H9 (cell line): Measurements from ENCODE around the gene ZNF469. TPM values are rescaled to one million over a fixed set of nuclear protein-coding genes. Genes with fewer than 3 reads are reported as not detected.

Experiments
- DNase-seq: peaks from one replicate; pipeline ENCODE4 v3.0.0-alpha.2; 2017
- H2AFZ ChIP-seq: one replicate; pipeline ENCODE4 v1.6.1; 2013; ENCODE audit warnings: mild to moderate bottlenecking, low read length, control low read depth, moderate library complexity
- H2AK5ac ChIP-seq: 2 replicates; pipeline ENCODE4 v1.6.1; 2013; ENCODE audit warnings: low read length, control low read depth, mixed read lengths; ENCODE audit not compliant: insufficient read length
- H2BK120ac ChIP-seq: one replicate; pipeline ENCODE4 v1.6.1; 2013; ENCODE audit warnings: low read depth, mild to moderate bottlenecking, low read length, control low read depth, inconsistent platforms; ENCODE audit not compliant: poor library complexity, severe bottlenecking
- H2BK12ac ChIP-seq: 2 replicates; pipeline ENCODE4 v1.6.1; 2013; ENCODE audit warnings: low read length, control low read depth, mixed read lengths, low read depth; ENCODE audit not compliant: insufficient read length
- H2BK15ac ChIP-seq: 2 replicates; pipeline ENCODE4 v1.6.1; 2013; ENCODE audit warnings: low read depth, low read length, control low read depth
- H2BK20ac ChIP-seq: one replicate; pipeline ENCODE4 v1.6.1; 2013; ENCODE audit warnings: low read depth, mild to moderate bottlenecking, low read length, control low read depth, inconsistent platforms; ENCODE audit not compliant: poor library complexity, severe bottlenecking
- H2BK5ac ChIP-seq: 2 replicates; pipeline ENCODE4 v1.6.1; 2013; ENCODE audit warnings: low read length, control low read depth, mixed read lengths; ENCODE audit not compliant: insufficient read length
- H3K14ac ChIP-seq: 2 replicates; pipeline ENCODE4 v1.6.1; 2013; ENCODE audit warnings: low read length, control low read depth; ENCODE audit not compliant: insufficient read depth
- H3K18ac ChIP-seq: 2 replicates; pipeline ENCODE4 v1.6.1; 2013; ENCODE audit warnings: low read depth, mild to moderate bottlenecking, mixed read lengths, low read length, control low read depth; ENCODE audit not compliant: insufficient read length
- H3K23ac ChIP-seq: 2 replicates; pipeline ENCODE4 v1.6.1; 2013; ENCODE audit warnings: low read length, control low read depth, mixed read lengths, low read depth; ENCODE audit not compliant: insufficient read length
- H3K23me2 ChIP-seq: 2 replicates; pipeline ENCODE4 v1.6.1; 2013; ENCODE audit warnings: low read depth, mild to moderate bottlenecking, mixed read lengths, low read length, control low read depth; ENCODE audit not compliant: insufficient read length, poor library complexity, severe bottlenecking
- H3K27ac ChIP-seq: 2 replicates; pipeline ENCODE4 v1.5.1; 2013; ENCODE audit warnings: low read length, control low read depth, mixed read lengths, low read depth; ENCODE audit not compliant: insufficient read length
- H3K27me3 ChIP-seq: 2 replicates; pipeline ENCODE4 v1.6.1; 2013; ENCODE audit warnings: low read length, control low read depth, inconsistent platforms; ENCODE audit not compliant: insufficient read depth
- H3K4ac ChIP-seq: 2 replicates; pipeline ENCODE4 v1.6.1; 2013; ENCODE audit warnings: low read depth, mild to moderate bottlenecking, control low read depth, inconsistent platforms, low read length, moderate library complexity
- H3K4me1 ChIP-seq: 2 replicates; pipeline ENCODE4 v1.6.1; 2013; ENCODE audit warnings: low read length, control low read depth, inconsistent platforms; ENCODE audit not compliant: insufficient read depth
- H3K4me2 ChIP-seq: 2 replicates; pipeline ENCODE4 v1.6.1; 2013; ENCODE audit warnings: low read length, control low read depth, mixed read lengths; ENCODE audit not compliant: insufficient read length, insufficient read depth
- H3K56ac ChIP-seq: 2 replicates; pipeline ENCODE4 v1.6.1; 2013; ENCODE audit warnings: low read depth, mild to moderate bottlenecking, mixed read lengths, low read length, control low read depth; ENCODE audit not compliant: insufficient read length
- H3K79me1 ChIP-seq: 2 replicates; pipeline ENCODE4 v1.6.1; 2013; ENCODE audit warnings: low read depth, mild to moderate bottlenecking, moderate library complexity, low read length, control low read depth, inconsistent platforms; ENCODE audit not compliant: insufficient read depth, poor library complexity, severe bottlenecking
- H3K79me2 ChIP-seq: 2 replicates; pipeline ENCODE4 v1.6.1; 2013; ENCODE audit warnings: low read length, control low read depth, inconsistent platforms; ENCODE audit not compliant: insufficient read depth
- H3K9ac ChIP-seq: 2 replicates; pipeline ENCODE4 v1.6.1; 2013; ENCODE audit warnings: low read length, control low read depth, mixed read lengths; ENCODE audit not compliant: insufficient read length; ENCODE audit errors: extremely low read depth
- H3K9me3 ChIP-seq: one replicate; pipeline ENCODE4 v1.6.1; 2013; ENCODE audit warnings: low read depth, low read length, inconsistent platforms; ENCODE audit not compliant: control insufficient read depth
- H3T11ph ChIP-seq: one replicate; pipeline ENCODE4 v1.6.1; 2013; ENCODE audit warnings: mild to moderate bottlenecking, low read length, control low read depth, inconsistent platforms
- H4K20me1 ChIP-seq: one replicate; pipeline ENCODE4 v1.6.1; 2013; ENCODE audit not compliant: control insufficient read depth, insufficient read length, insufficient read depth
- H4K5ac ChIP-seq: 2 replicates; pipeline ENCODE4 v1.6.1; 2013; ENCODE audit warnings: low read depth, mild to moderate bottlenecking, mixed read lengths, low read length, control low read depth; ENCODE audit not compliant: insufficient read length
- H4K8ac ChIP-seq: replicated peaks from 2 replicates; pipeline ENCODE4 v1.6.1; 2013; ENCODE audit warnings: low read length, control low read depth, mixed read lengths, low read depth; ENCODE audit not compliant: insufficient read length
- H4K91ac ChIP-seq: 2 replicates; pipeline ENCODE4 v1.6.1; 2013; ENCODE audit warnings: low read depth, mild to moderate bottlenecking, moderate library complexity, mixed read lengths, low read length, control low read depth; ENCODE audit not compliant: insufficient read length
- H3K27ac Mint-ChIP-seq, 3 experiments: 2 replicates in 2 of 3; 3 replicates in 1 of 3; pipeline ENCODE4 v1.8.0; 2020 to 2021; ENCODE audit warnings: mixed read lengths in 3 of 3, mild to moderate bottlenecking in 1 of 3, moderate library complexity in 1 of 3
- H3K27me3 Mint-ChIP-seq: 2 replicates; pipeline ENCODE4 v1.8.0; 2021; ENCODE audit warnings: low read depth, mild to moderate bottlenecking, moderate library complexity, mixed read lengths
- H3K36me3 Mint-ChIP-seq, 3 experiments: 2 replicates in 2 of 3; 3 replicates in 1 of 3; pipeline ENCODE4 v1.8.0; 2020 to 2021; ENCODE audit warnings: low read depth in 3 of 3, mixed read lengths in 3 of 3; ENCODE audit not compliant: insufficient read depth in 1 of 3
- H3K4me1 Mint-ChIP-seq, 2 experiments: 2 replicates each; pipeline ENCODE4 v1.8.0; 2020; ENCODE audit warnings: mixed read lengths in 2 of 2
- H3K4me3 Mint-ChIP-seq, 2 experiments: 2 replicates in 1 of 2; 3 replicates in 1 of 2; pipeline ENCODE4 v1.8.0; 2020 to 2021; ENCODE audit warnings: mild to moderate bottlenecking in 2 of 2, mixed read lengths in 2 of 2, moderate library complexity in 1 of 2
- H3K9me3 Mint-ChIP-seq, 2 experiments: 2 replicates in 1 of 2; 3 replicates in 1 of 2; pipeline ENCODE4 v1.8.0; 2020; ENCODE audit warnings: mild to moderate bottlenecking in 2 of 2, mixed read lengths in 2 of 2, moderate library complexity in 1 of 2
- WGBS: extraction: QIAGEN DNeasy Blood & Tissue Kit; methylation state at CpG from one replicate; pipeline ENCODE4 v1.1.7; 2013; ENCODE audit warnings: missing lambda C conversion rate, low lambda C conversion rate, mixed read lengths; ENCODE audit not compliant: insufficient read length; ENCODE audit errors: extremely low coverage; 5-methylcytosine and 5-hydroxymethylcytosine counted together
- total RNA-seq: library from RNA; stranded (reverse); gene quantifications from 2 replicates; pipeline ENCODE4 v1.2.1, GENCODE V29; 2021
- TF ChIP-seq, protein P1 (sequence below): fragments of 200-600 bp; sonication (generic); conservative IDR thresholded peaks from 3 replicates; pipeline ENCODE4 v1.8.0; 2021; ENCODE audit warnings: antibody characterized with exemption, mild to moderate bottlenecking

ZNF469 gene
- total RNA-seq, 1 experiment from 2014 or later: 4.4 TPM

DNA sequence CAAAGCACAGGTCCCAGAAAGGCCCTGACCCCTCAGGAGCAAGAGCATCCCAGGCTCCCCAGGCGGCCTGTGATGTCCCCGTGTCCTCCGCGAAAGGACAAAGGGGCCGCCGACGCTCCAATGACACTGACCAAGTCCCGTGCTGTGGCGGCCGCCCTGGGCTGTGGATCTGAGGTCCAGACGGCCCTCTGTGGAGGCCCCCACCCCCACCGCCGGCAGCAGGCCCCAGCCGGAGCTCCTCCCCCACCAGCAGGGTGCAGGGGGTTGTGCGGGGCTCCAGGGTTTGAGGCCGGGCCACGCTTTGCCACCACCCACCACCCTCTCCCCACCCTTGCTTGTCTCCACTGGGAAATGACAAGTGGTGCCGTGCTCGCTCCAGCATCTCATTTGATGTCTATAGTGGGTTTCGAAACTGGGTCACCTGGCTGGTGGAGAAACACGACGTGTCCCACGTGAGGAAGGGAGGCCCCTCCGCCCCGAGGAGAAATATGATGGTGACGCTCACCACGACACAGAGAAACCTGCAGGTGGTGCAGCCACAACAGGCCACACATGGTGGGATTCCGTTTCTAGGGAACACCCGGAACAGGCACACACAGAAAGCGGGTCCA is 31.2 kb upstream of the ZNF469 start:
- Histone ChIP-seq H3K79me1 (no peaks in the 10 kb centered on the region), H3K56ac (no peak overlapping the region), H2BK15ac (no peak overlapping the region), H4K5ac (no peak overlapping the region), H3T11ph (no peak overlapping the region), H3K14ac (no peak overlapping the region), H4K20me1 (no peaks in the 10 kb centered on the region), H4K8ac (no peak overlapping the region), H3K4me2 (no peak overlapping the region), H2AFZ (no peak overlapping the region), H3K9ac (no peak overlapping the region), H3K4me1 (no peaks in the 10 kb centered on the region), H2BK12ac (no peak overlapping the region), H2BK120ac (no peak overlapping the region), H3K79me2 (no peaks in the 10 kb centered on the region), H3K23me2 (no peaks in the 10 kb centered on the region), H4K91ac (no peak overlapping the region), H3K27ac (no peak overlapping the region), H3K18ac (no peak overlapping the region), H3K23ac (no peak overlapping the region), H3K27me3 (no peaks in the 10 kb centered on the region), H2BK5ac (no peak overlapping the region), H3K4ac (no peak overlapping the region), H3K9me3 (no peaks in the 10 kb centered on the region), H2AK5ac (no peak overlapping the region), H2BK20ac (no peak overlapping the region)
- no peak for DNase-seq
- Mint-ChIP-seq H3K27me3 (no peaks in the 10 kb centered on the region), H3K4me3 (no peak overlapping the region), H3K9me3 (peaks cover 0 to 4% of the 10 kb centered on the region in 2 experiments; a peak in 2 of 5 replicates), H3K36me3 (no peaks in the 10 kb centered on the region; a peak in 1 of 7 replicates), H3K27ac (no peak overlapping the region), H3K4me1 (peaks cover 2 to 7% of the 10 kb centered on the region in 2 experiments; a peak in 2 of 4 replicates)
- WGBS: no CpG with 5 or more reads among the region's 30 CpGs
- TF ChIP-seq, protein P1, sequence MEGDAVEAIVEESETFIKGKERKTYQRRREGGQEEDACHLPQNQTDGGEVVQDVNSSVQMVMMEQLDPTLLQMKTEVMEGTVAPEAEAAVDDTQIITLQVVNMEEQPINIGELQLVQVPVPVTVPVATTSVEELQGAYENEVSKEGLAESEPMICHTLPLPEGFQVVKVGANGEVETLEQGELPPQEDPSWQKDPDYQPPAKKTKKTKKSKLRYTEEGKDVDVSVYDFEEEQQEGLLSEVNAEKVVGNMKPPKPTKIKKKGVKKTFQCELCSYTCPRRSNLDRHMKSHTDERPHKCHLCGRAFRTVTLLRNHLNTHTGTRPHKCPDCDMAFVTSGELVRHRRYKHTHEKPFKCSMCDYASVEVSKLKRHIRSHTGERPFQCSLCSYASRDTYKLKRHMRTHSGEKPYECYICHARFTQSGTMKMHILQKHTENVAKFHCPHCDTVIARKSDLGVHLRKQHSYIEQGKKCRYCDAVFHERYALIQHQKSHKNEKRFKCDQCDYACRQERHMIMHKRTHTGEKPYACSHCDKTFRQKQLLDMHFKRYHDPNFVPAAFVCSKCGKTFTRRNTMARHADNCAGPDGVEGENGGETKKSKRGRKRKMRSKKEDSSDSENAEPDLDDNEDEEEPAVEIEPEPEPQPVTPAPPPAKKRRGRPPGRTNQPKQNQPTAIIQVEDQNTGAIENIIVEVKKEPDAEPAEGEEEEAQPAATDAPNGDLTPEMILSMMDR: no peak
